ENCODE data around the gene AP4M1.

AP4M1 gene

GRCh38 chr7:100148559-100149328, 47.3 kb downstream of the AP4M1 start, which contains the start of gene LAMTOR4 (continued):
- TF ChIP-seq ZBTB7A (tag by site-specific recombination; IDR thresholded peaks at IDR 0.05; ENCODE audit: low read depth) (0 out of 2 replicates have a peak, but pooled peaks have one; percentile 68), ZNF660 (tag by site-specific recombination; IDR thresholded peaks at IDR 0.05) (peak; percentile 20; the same call in 1 of the 2 replicates), TRIM28 (IDR thresholded peaks at IDR 0.05; ENCODE audit: borderline replicate concordance, low read length) (no peak), GLIS2 (tag by site-specific recombination; IDR thresholded peaks at IDR 0.05) (peak; percentile 99), KLF16 (tag by site-specific recombination; IDR thresholded peaks at IDR 0.05) (no peak), GLI2 (tag by site-specific recombination; IDR thresholded peaks at IDR 0.05; ENCODE audit: borderline replicate concordance, low read depth) (no peak), GLI4 (tag by site-specific recombination; IDR thresholded peaks at IDR 0.05) (peak; percentile 63; the same call in 1 of the 2 replicates), WT1 (tag by site-specific recombination; IDR thresholded peaks at IDR 0.05) (peak; percentile 76), SP2 (tag by site-specific recombination; IDR thresholded peaks at IDR 0.05) (peak; percentile 100), SCRT1 (tag by site-specific recombination; IDR thresholded peaks at IDR 0.05; ENCODE audit: borderline replicate concordance) (no peak), ZBTB20 (tag by site-specific recombination; IDR thresholded peaks at IDR 0.05) (peak; percentile 52), OVOL3 (tag by site-specific recombination; IDR thresholded peaks at IDR 0.05) (no peak), KLF1 (tag by site-specific recombination; IDR thresholded peaks at IDR 0.05) (peak; percentile 35; the same call in 1 of the 2 replicates), ZNF610 (tag by site-specific recombination; IDR thresholded peaks at IDR 0.05; ENCODE audit: borderline replicate concordance) (peak; percentile 86; the same call in 1 of the 2 replicates), ZEB2 (tag by site-specific recombination; IDR thresholded peaks at IDR 0.05) (peak; percentile 34; the same call in 1 of the 2 replicates), REST (tag by site-specific recombination; IDR thresholded peaks at IDR 0.05) (peak; percentile 37; the same call in 1 of the 2 replicates), TCF7L2 (IDR thresholded peaks at IDR 0.05; ENCODE audit: borderline replicate concordance, low read depth, low read length) (no peak), ZNF416 (tag by site-specific recombination; IDR thresholded peaks at IDR 0.05) (no peak), ZSCAN5A (tag by site-specific recombination; IDR thresholded peaks at IDR 0.05) (peak; percentile 54; the same call in 1 of the 2 replicates), ZBTB48 (tag by site-specific recombination; IDR thresholded peaks at IDR 0.05) (peak; percentile 91), ZNF513 (tag by site-specific recombination; IDR thresholded peaks at IDR 0.05) (peak; percentile 77)
- TF ChIP-seq, protein P1, sequence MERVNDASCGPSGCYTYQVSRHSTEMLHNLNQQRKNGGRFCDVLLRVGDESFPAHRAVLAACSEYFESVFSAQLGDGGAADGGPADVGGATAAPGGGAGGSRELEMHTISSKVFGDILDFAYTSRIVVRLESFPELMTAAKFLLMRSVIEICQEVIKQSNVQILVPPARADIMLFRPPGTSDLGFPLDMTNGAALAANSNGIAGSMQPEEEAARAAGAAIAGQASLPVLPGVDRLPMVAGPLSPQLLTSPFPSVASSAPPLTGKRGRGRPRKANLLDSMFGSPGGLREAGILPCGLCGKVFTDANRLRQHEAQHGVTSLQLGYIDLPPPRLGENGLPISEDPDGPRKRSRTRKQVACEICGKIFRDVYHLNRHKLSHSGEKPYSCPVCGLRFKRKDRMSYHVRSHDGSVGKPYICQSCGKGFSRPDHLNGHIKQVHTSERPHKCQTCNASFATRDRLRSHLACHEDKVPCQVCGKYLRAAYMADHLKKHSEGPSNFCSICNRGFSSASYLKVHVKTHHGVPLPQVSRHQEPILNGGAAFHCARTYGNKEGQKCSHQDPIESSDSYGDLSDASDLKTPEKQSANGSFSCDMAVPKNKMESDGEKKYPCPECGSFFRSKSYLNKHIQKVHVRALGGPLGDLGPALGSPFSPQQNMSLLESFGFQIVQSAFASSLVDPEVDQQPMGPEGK (tag by site-specific recombination; IDR thresholded peaks at IDR 0.05), result peak; percentile 99
- TF ChIP-seq, protein P2, sequence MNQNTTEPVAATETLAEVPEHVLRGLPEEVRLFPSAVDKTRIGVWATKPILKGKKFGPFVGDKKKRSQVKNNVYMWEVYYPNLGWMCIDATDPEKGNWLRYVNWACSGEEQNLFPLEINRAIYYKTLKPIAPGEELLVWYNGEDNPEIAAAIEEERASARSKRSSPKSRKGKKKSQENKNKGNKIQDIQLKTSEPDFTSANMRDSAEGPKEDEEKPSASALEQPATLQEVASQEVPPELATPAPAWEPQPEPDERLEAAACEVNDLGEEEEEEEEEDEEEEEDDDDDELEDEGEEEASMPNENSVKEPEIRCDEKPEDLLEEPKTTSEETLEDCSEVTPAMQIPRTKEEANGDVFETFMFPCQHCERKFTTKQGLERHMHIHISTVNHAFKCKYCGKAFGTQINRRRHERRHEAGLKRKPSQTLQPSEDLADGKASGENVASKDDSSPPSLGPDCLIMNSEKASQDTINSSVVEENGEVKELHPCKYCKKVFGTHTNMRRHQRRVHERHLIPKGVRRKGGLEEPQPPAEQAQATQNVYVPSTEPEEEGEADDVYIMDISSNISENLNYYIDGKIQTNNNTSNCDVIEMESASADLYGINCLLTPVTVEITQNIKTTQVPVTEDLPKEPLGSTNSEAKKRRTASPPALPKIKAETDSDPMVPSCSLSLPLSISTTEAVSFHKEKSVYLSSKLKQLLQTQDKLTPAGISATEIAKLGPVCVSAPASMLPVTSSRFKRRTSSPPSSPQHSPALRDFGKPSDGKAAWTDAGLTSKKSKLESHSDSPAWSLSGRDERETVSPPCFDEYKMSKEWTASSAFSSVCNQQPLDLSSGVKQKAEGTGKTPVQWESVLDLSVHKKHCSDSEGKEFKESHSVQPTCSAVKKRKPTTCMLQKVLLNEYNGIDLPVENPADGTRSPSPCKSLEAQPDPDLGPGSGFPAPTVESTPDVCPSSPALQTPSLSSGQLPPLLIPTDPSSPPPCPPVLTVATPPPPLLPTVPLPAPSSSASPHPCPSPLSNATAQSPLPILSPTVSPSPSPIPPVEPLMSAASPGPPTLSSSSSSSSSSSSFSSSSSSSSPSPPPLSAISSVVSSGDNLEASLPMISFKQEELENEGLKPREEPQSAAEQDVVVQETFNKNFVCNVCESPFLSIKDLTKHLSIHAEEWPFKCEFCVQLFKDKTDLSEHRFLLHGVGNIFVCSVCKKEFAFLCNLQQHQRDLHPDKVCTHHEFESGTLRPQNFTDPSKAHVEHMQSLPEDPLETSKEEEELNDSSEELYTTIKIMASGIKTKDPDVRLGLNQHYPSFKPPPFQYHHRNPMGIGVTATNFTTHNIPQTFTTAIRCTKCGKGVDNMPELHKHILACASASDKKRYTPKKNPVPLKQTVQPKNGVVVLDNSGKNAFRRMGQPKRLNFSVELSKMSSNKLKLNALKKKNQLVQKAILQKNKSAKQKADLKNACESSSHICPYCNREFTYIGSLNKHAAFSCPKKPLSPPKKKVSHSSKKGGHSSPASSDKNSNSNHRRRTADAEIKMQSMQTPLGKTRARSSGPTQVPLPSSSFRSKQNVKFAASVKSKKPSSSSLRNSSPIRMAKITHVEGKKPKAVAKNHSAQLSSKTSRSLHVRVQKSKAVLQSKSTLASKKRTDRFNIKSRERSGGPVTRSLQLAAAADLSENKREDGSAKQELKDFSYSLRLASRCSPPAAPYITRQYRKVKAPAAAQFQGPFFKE (tag by site-specific recombination; IDR thresholded peaks at IDR 0.05; ENCODE audit: borderline replicate concordance), result no peak
- TF ChIP-seq, protein P3, sequence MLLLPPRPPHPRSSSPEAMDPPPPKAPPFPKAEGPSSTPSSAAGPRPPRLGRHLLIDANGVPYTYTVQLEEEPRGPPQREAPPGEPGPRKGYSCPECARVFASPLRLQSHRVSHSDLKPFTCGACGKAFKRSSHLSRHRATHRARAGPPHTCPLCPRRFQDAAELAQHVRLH (tag by site-specific recombination; IDR thresholded peaks at IDR 0.05), result peak; percentile 80; the same call in 1 of the 2 replicates
